CD14-positive monocyte (primary cell): Measurements from ENCODE around the gene CDK7. TPM values are rescaled to one million over a fixed set of nuclear protein-coding genes. Genes with fewer than 3 reads are reported as not detected.
"Not testable (repeated sequence)": the region's sequence is repeated elsewhere in the genome, so short reads cannot be mapped to it uniquely, and the experiment has no call there.

Experiments
- DNase-seq, 3 donors: peaks; one replicate each; pipeline ENCODE4 v3.0.0-alpha.2; 2011 to 2022
- H2AFZ ChIP-seq: 2 replicates; pipeline ENCODE4 v1.6.0; 2012; ENCODE audit warnings: mild to moderate bottlenecking, low read depth, low read length, inconsistent platforms; ENCODE audit not compliant: insufficient read depth, poor library complexity, severe bottlenecking
- H3K27ac ChIP-seq, 2 donors: 1 replicate in 1 of 2; 2 replicates in 1 of 2; pipeline ENCODE4 v1.5.1; 2012 to 2013; ENCODE audit warnings: low read length in 2 of 2, control low read depth in 1 of 2, inconsistent platforms in 1 of 2, low read depth in 1 of 2, mild to moderate bottlenecking in 1 of 2
- H3K27me3 ChIP-seq, 2 donors: one replicate each; pipeline versions ENCODE4 v1.6.0 to v1.6.1; 2011 to 2013; ENCODE audit warnings: low read length in 2 of 2; ENCODE audit not compliant: control insufficient read depth in 2 of 2, insufficient read depth in 2 of 2
- H3K36me3 ChIP-seq, 2 donors: replicated peaks in 1 of 2; 1 replicate in 1 of 2; 2 replicates in 1 of 2; pipeline versions ENCODE4 v1.5.1 to v1.6.1; 2012 to 2013; ENCODE audit warnings: low read length in 2 of 2, control low read depth in 1 of 2, inconsistent platforms in 1 of 2, mild to moderate bottlenecking in 1 of 2; ENCODE audit not compliant: insufficient read depth in 2 of 2, control insufficient read depth in 1 of 2
- H3K4me1 ChIP-seq, 2 donors: 1 replicate in 1 of 2; 2 replicates in 1 of 2; pipeline versions ENCODE4 v1.5.1 to v1.6.1; 2012 to 2013; ENCODE audit warnings: low read length in 2 of 2, control low read depth in 1 of 2, inconsistent platforms in 1 of 2, mild to moderate bottlenecking in 1 of 2, moderate library complexity in 1 of 2; ENCODE audit not compliant: insufficient read depth in 2 of 2, control insufficient read depth in 1 of 2
- H3K4me2 ChIP-seq: replicated peaks from 2 replicates; pipeline ENCODE3; 2012; ENCODE audit warnings: low read length, moderate library complexity, mild to moderate bottlenecking; ENCODE audit not compliant: poor library complexity, severe bottlenecking; ENCODE audit errors: extremely low read depth
- H3K4me3 ChIP-seq, 3 experiments: fragments of 200-600 bp in 1 of 3; sonication (generic) in 1 of 3; replicated peaks in 1 of 3; 1 replicate in 2 of 3; 2 replicates in 1 of 3; pipeline ENCODE4 v1.5.1; 2011 to 2013; ENCODE audit warnings: low read length in 3 of 3, mild to moderate bottlenecking in 3 of 3, control low read depth in 2 of 3, low read depth in 2 of 3, inconsistent platforms in 1 of 3, moderate library complexity in 1 of 3
- H3K79me2 ChIP-seq: 2 replicates; pipeline ENCODE4 v1.6.0; 2012; ENCODE audit warnings: mild to moderate bottlenecking, control low read depth, inconsistent platforms, low read length, moderate library complexity; ENCODE audit not compliant: insufficient read depth
- H3K9ac ChIP-seq: 2 replicates; pipeline ENCODE4 v1.6.0; 2017; ENCODE audit warnings: low read length, mild to moderate bottlenecking; ENCODE audit not compliant: insufficient read depth, poor library complexity, severe bottlenecking
- H3K9me3 ChIP-seq, 2 donors: replicated peaks in 1 of 2; 1 replicate in 1 of 2; 2 replicates in 1 of 2; pipeline versions ENCODE4 v1.5.1 to v1.6.1; 2012 to 2013; ENCODE audit warnings: low read length in 2 of 2, control low read depth in 1 of 2; ENCODE audit not compliant: control insufficient read depth in 1 of 2, insufficient read depth in 1 of 2
- H4K20me1 ChIP-seq: 2 replicates; pipeline ENCODE4 v1.6.0; 2012; ENCODE audit warnings: mild to moderate bottlenecking, low read length, control low read depth, moderate library complexity; ENCODE audit not compliant: insufficient read depth
- H3K27ac Mint-ChIP-seq, 7 donors: one replicate each; pipeline ENCODE4 v1.8.0; 2020; ENCODE audit warnings: mild to moderate bottlenecking in 7 of 7, mixed read lengths in 7 of 7, moderate library complexity in 6 of 7, inconsistent platforms in 2 of 7
- H3K27me3 Mint-ChIP-seq, 3 donors: one replicate each; pipeline ENCODE4 v1.8.0; 2021 to 2022; ENCODE audit warnings: low read depth in 3 of 3, mild to moderate bottlenecking in 3 of 3, mixed read lengths in 3 of 3, moderate library complexity in 3 of 3, inconsistent platforms in 1 of 3
- H3K36me3 Mint-ChIP-seq, 2 donors: one replicate each; pipeline ENCODE4 v1.8.0; 2020; ENCODE audit warnings: mixed read lengths in 2 of 2, inconsistent platforms in 1 of 2, mild to moderate bottlenecking in 1 of 2
- H3K4me1 Mint-ChIP-seq: one replicate; pipeline ENCODE4 v1.8.0; 2020; ENCODE audit warnings: mild to moderate bottlenecking, mixed read lengths
- H3K4me3 Mint-ChIP-seq, 2 donors: one replicate each; pipeline ENCODE4 v1.8.0; 2020; ENCODE audit warnings: mild to moderate bottlenecking in 2 of 2, mixed read lengths in 2 of 2, moderate library complexity in 1 of 2
- H3K9me3 Mint-ChIP-seq, 7 donors: one replicate each; pipeline ENCODE4 v1.8.0; 2020 to 2022; ENCODE audit warnings: mixed read lengths in 7 of 7, mild to moderate bottlenecking in 6 of 7, moderate library complexity in 6 of 7, inconsistent platforms in 2 of 7
- CTCF ChIP-seq: fragments of 200-600 bp; IDR thresholded peaks from one replicate; pipeline ENCODE4 v1.8.0; 2022; ENCODE audit warnings: antibody characterized with exemption, mild to moderate bottlenecking
- WGBS: methylation state at CpG from one replicate; pipeline ENCODE4 v1.1.5; 2013; ENCODE audit warnings: missing lambda C conversion rate; ENCODE audit not compliant: insufficient coverage; 5-methylcytosine and 5-hydroxymethylcytosine counted together
- intact Hi-C, 2 donors: fragments of 100-400 bp; cut with micrococcal nuclease; formaldehyde crosslinking; loops; one replicate each; pipeline versions ENCODE4 v1.15.0 to v1.15.1; 2023
- polyA plus RNA-seq, 3 donors: library from polyadenylated mRNA; depleted of rRNA in 1 of 3; unstranded in 2 of 3; stranded (reverse) in 1 of 3; fragments of 300-500 nt in 2 of 3; fragments of >200 nt in 1 of 3; fragmentation: Illumina TruSeq in 2 of 3; gene quantifications; 1 replicate in 2 of 3; 2 replicates in 1 of 3; pipeline ENCODE4 v1.2.3, GENCODE V29; 2012 to 2021

CDK7 gene
- polyA plus RNA-seq, 3 donors = 12.4 to 20.4 (median 14.4) TPM

- H3K27ac Mint-ChIP-seq = no peak overlapping the region
- WGBS = no CpG with 5 or more reads among the region's 3 CpGs
- no peak overlapping the region for H3K27ac ChIP-seq
- H2AFZ ChIP-seq = no peak overlapping the region
- H3K4me3 ChIP-seq = no peak overlapping the region
- intact Hi-C loops = no loop called here
- peaks cover 2 to 12% (median 6%) of the 10 kb centered on the region in 7 donors for H3K9me3 Mint-ChIP-seq
- peaks cover 23% of the 10 kb centered on the region for H4K20me1 ChIP-seq
- H3K4me1 ChIP-seq = no peaks in the 10 kb centered on the region
- H3K9ac ChIP-seq = no peak overlapping the region
- H3K4me1 Mint-ChIP-seq = no peaks in the 10 kb centered on the region
- H3K79me2 ChIP-seq = peaks cover 35% of the 10 kb centered on the region
- H3K36me3 ChIP-seq = peaks cover 23 to 64% of the 10 kb centered on the region in 2 donors
- H3K36me3 Mint-ChIP-seq = peaks cover 35 to 67% of the 10 kb centered on the region in 2 donors
- no peak overlapping the region for H3K4me3 Mint-ChIP-seq
- no peaks in the 10 kb centered on the region for H3K27me3 Mint-ChIP-seq
- H3K27me3 ChIP-seq = no peaks in the 10 kb centered on the region
- H3K4me2 ChIP-seq = no peak overlapping the region
- no peak for DNase-seq
- peaks cover 0 to 5% of the 10 kb centered on the region in 2 donors for H3K9me3 ChIP-seq
- no peak for TF ChIP-seq CTCF
These were observed 17.8 kb downstream of the CDK7 start for GRCh38 chr5:69252437-69252836.

GRCh38 chr5:69255940-69256339 is 21.3 kb downstream of the CDK7 start:
- WGBS = 100% methylated on average over 1 of the region's 4 CpGs
- peaks cover 55 to 90% of the 10 kb centered on the region in 2 donors for H3K36me3 ChIP-seq
- H3K4me2 ChIP-seq, H3K27ac Mint-ChIP-seq, H3K9me3 Mint-ChIP-seq, H3K4me1 ChIP-seq, H3K4me1 Mint-ChIP-seq, H3K79me2 ChIP-seq, H3K27ac ChIP-seq, H3K9ac ChIP-seq, H3K9me3 ChIP-seq, intact Hi-C loops, H4K20me1 ChIP-seq, H2AFZ ChIP-seq, H3K27me3 ChIP-seq, H3K27me3 Mint-ChIP-seq, H3K4me3 Mint-ChIP-seq, DNase-seq, H3K4me3 ChIP-seq: not testable (repeated sequence)
- peaks cover 58 to 76% of the 10 kb centered on the region in 2 donors for H3K36me3 Mint-ChIP-seq
